HepG2 (cell line): ENCODE results near the gene KLB. TPM values are rescaled to one million over a fixed set of nuclear protein-coding genes. Genes with fewer than 3 reads are reported as not detected.
"Not testable (repeated sequence)": the region's sequence is repeated elsewhere in the genome, so short reads cannot be mapped to it uniquely, and the experiment has no call there.

Experiments used
- CREM ChIP-seq, 2 experiments: sonication (generic) in 1 of 2; formaldehyde crosslinking in 1 of 2; IDR thresholded peaks; 2 replicates each; pipeline versions ENCODE4 v1.4.0 to v1.6.1; 2016 to 2020; ENCODE audit warnings: antibody characterized with exemption in 1 of 2, mild to moderate bottlenecking in 1 of 2, missing genetic modification reagents in 1 of 2
- GATAD2A ChIP-seq: IDR thresholded peaks from 2 replicates; pipeline ENCODE4 v1.6.1; 2016
- HOXA3 ChIP-seq: sonication (generic); formaldehyde crosslinking; IDR thresholded peaks from 2 replicates; pipeline ENCODE4 v1.5.0; 2020; ENCODE audit warnings: missing genetic modification reagents
- ONECUT2 ChIP-seq: sonication (generic); formaldehyde crosslinking; IDR thresholded peaks from 2 replicates; pipeline ENCODE4 v1.4.0; 2020; ENCODE audit warnings: missing genetic modification reagents
- PAXIP1 ChIP-seq: sonication (generic); formaldehyde crosslinking; conservative IDR thresholded peaks from 2 replicates; pipeline ENCODE4 v1.4.0; 2020; ENCODE audit warnings: mild to moderate bottlenecking, missing genetic modification reagents, moderate library complexity
- PHF21A ChIP-seq: sonication (generic); formaldehyde crosslinking; IDR thresholded peaks from 2 replicates; pipeline ENCODE4 v1.5.0; 2020; ENCODE audit warnings: mild to moderate bottlenecking, missing genetic modification reagents
- SALL1 ChIP-seq: sonication (generic); formaldehyde crosslinking; IDR thresholded peaks from 2 replicates; pipeline ENCODE4 v1.8.0; 2022; ENCODE audit warnings: mild to moderate bottlenecking, missing genetic modification reagents
- SOX13 ChIP-seq, 3 experiments: fragments of 450-650 bp in 1 of 3; sonication (generic) in 1 of 3; formaldehyde crosslinking in 1 of 3; IDR thresholded peaks in 2 of 3; conservative IDR thresholded peaks in 1 of 3; 2 replicates each; pipeline versions ENCODE4 v1.5.0 to v1.6.1; 2016 to 2020; ENCODE audit warnings: antibody characterized with exemption in 1 of 3, mild to moderate bottlenecking in 1 of 3, missing compliant biosample characterization in 1 of 3, missing genetic modification reagents in 1 of 3, moderate library complexity in 1 of 3
- SOX5 ChIP-seq: IDR thresholded peaks from 2 replicates; pipeline ENCODE4 v1.6.1; 2016; ENCODE audit warnings: borderline replicate concordance
- SP5 ChIP-seq: IDR thresholded peaks from 2 replicates; pipeline ENCODE4 v1.6.1; 2016; ENCODE audit warnings: low read depth, borderline replicate concordance
- ZFX ChIP-seq: sonication (generic); formaldehyde crosslinking; IDR thresholded peaks from 2 replicates; pipeline ENCODE4 v1.4.0; 2020; ENCODE audit warnings: mild to moderate bottlenecking, low read depth, missing genetic modification reagents, moderate library complexity
- ZNF362 ChIP-seq: sonication (generic); formaldehyde crosslinking; IDR thresholded peaks from 2 replicates; pipeline ENCODE4 v1.4.0; 2020; ENCODE audit warnings: missing genetic modification reagents, mild to moderate bottlenecking, borderline replicate concordance
- polyA plus RNA-seq, 8 experiments: library from polyadenylated mRNA; depleted of rRNA in 3 of 8; stranded (reverse) in 7 of 8; unstranded in 1 of 8; fragments of >200 nt; fragmentation: Illumina TruSeq in 4 of 8; extraction: Trizol in 4 of 8; gene quantifications; 2 replicates each; pipeline versions ENCODE4 v1.2.1 to v1.2.3, GENCODE V29; 2011 to 2016; ENCODE audit warnings: low read depth in 4 of 8, missing spikeins in 1 of 8, mixed read lengths in 1 of 8; ENCODE audit not compliant: insufficient read depth in 1 of 8
- total RNA-seq, 5 experiments: library from RNA; depleted of rRNA; stranded (reverse); fragments of >200 nt; fragmentation: Illumina TruSeq; extraction: Trizol; gene quantifications; 2 replicates each; pipeline ENCODE4 v1.2.3, GENCODE V29; 2016; ENCODE audit warnings: low read depth in 1 of 5
- TF ChIP-seq, protein P1 (sequence below): sonication (generic); formaldehyde crosslinking; IDR thresholded peaks from 2 replicates; pipeline ENCODE4 v1.5.0; 2020; ENCODE audit warnings: mild to moderate bottlenecking, missing genetic modification reagents

KLB gene
- total and polyA plus RNA-seq, 2 of the 13 experiments (the other 11 are each of a cell fraction or from before 2014, with no cell fraction given) = 25.3 to 82.0 TPM

DNA sequence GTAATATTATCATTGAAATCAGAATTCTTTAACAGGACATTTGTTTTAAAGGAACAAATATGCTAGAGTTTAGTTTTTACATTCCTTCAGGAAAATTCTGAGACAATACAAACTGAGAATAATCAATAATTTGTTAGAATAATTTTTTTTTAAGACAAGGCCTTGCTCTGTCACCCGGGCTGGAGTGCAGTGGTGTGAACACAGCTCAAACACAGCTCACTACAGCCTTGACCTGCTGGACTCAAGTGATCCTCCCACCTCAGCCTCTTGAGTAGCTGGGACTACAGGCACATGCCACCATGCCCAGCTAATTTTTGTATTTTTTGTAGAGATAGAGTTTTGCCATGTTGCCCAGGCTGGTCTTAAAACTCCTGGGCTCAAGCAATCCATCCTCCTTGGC, 18.6 kb downstream of the KLB start (continued):
- TF ChIP-seq PAXIP1 (peak; percentile 28), SALL1 (CRISPR knock-in tag) (peak; percentile 76), SOX5 (CRISPR knock-in tag) (peak; percentile 20; the same call in 1 of the 2 replicates), SP5 (CRISPR knock-in tag) (peak; percentile 68; the same call in 1 of the 2 replicates), SOX13 (CRISPR knock-in tag; conservative IDR thresholded peaks at IDR 0.05 in 1 of 2, IDR thresholded peaks at IDR 0.05 in 1 of 2) (peak in 1 of 2 experiments; percentile 40; a peak in 1 of 4 replicates), ONECUT2 (CRISPR knock-in tag) (peak; percentile 58), GATAD2A (CRISPR knock-in tag) (peak; percentile 81), ZFX (peak; percentile 28; the same call in 1 of the 2 replicates), ZNF362 (CRISPR knock-in tag) (peak; percentile 60; the same call in 1 of the 2 replicates), HOXA3 (peak; percentile 10; the same call in 1 of the 2 replicates), CREM (IDR thresholded peaks at IDR 0.05) (peak; percentile 37; the same call in 1 of the 2 replicates), PHF21A (CRISPR knock-in tag) (peak; percentile 34; the same call in 1 of the 2 replicates)
- TF ChIP-seq SOX13 (IDR thresholded peaks at IDR 0.05); CREM (CRISPR knock-in tag; IDR thresholded peaks at IDR 0.05): not testable (repeated sequence)
- TF ChIP-seq, protein P1, sequence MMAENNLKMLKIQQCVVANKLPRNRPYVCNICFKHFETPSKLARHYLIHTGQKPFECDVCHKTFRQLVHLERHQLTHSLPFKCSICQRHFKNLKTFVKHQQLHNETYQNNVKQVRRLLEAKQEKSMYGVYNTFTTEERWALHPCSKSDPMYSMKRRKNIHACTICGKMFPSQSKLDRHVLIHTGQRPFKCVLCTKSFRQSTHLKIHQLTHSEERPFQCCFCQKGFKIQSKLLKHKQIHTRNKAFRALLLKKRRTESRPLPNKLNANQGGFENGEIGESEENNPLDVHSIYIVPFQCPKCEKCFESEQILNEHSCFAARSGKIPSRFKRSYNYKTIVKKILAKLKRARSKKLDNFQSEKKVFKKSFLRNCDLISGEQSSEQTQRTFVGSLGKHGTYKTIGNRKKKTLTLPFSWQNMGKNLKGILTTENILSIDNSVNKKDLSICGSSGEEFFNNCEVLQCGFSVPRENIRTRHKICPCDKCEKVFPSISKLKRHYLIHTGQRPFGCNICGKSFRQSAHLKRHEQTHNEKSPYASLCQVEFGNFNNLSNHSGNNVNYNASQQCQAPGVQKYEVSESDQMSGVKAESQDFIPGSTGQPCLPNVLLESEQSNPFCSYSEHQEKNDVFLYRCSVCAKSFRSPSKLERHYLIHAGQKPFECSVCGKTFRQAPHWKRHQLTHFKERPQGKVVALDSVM (CRISPR knock-in tag) = peak; percentile 60; the same call in 1 of the 2 replicates
